OCI-LY7 (cell line): ENCODE measurements around the gene FAAP20. TPM values are rescaled to one million over a fixed set of nuclear protein-coding genes. Genes with fewer than 3 reads are reported as not detected.
A peak's percentile ranks its signal among the peaks of the same experiment; 100 is the strongest.

Experiments
- Bru-seq: library from RNA; stranded (reverse); fragments of 400-500 nt; gene quantifications from one replicate; lab custom pipeline; 2021; lab: Mats Ljungman, UMichigan
- BruChase-seq, 2 experiments: library from RNA; stranded (reverse); fragments of 400-500 nt; gene quantifications; one replicate each; lab custom pipeline; 2021; lab: Mats Ljungman, UMichigan
- BruUV-seq: library from RNA; stranded (reverse); fragments of 400-500 nt; replicated peaks from 2 replicates; lab custom pipeline; 2021; lab: Mats Ljungman, UMichigan
- CTCF ChIA-PET: fragments of 300-600 bp; sonication (Branson Sonifier 250); formaldehyde crosslinking; loops from one replicate; lab custom pipeline; 2022; ENCODE audit warnings: antibody characterized with exemption; ENCODE audit not compliant: unreplicated experiment; lab: Charles Lee
- POLR2A ChIA-PET: fragments of 300-600 bp; sonication (Branson Sonifier 250); formaldehyde crosslinking; loops from one replicate; lab custom pipeline; 2022; ENCODE audit warnings: antibody characterized with exemption; lab: Charles Lee
- DNase-seq: peaks from one replicate; pipeline ENCODE4 v3.0.0-alpha.2; 2015; ENCODE audit warnings: low spot score
- H2AFZ ChIP-seq: fragments of 200-600 bp; sonication (generic), shearing (Covaris generic); 2 replicates; pipeline ENCODE4 v1.6.1; 2014; ENCODE audit warnings: mild to moderate bottlenecking, antibody characterized with exemption, low read length, moderate library complexity
- H3K27ac ChIP-seq: fragments of 200-600 bp; sonication (generic); 2 replicates; pipeline ENCODE4 v1.5.1; 2014; ENCODE audit warnings: mixed run types, low read depth, mild to moderate bottlenecking, moderate library complexity, low read length, inconsistent platforms; ENCODE audit not compliant: poor library complexity, severe bottlenecking
- H3K36me3 ChIP-seq: fragments of 200-600 bp; sonication (generic); 2 replicates; pipeline ENCODE4 v1.6.1; 2014; ENCODE audit warnings: mild to moderate bottlenecking, antibody characterized with exemption, low read length, moderate library complexity, mixed read lengths; ENCODE audit not compliant: insufficient read depth
- H3K4me1 ChIP-seq: fragments of 200-600 bp; sonication (generic); 2 replicates; pipeline ENCODE4 v1.5.1; 2014; ENCODE audit warnings: mild to moderate bottlenecking, low read length; ENCODE audit not compliant: insufficient read depth, poor library complexity, severe bottlenecking
- H3K4me2 ChIP-seq: fragments of 200-600 bp; sonication (generic); 2 replicates; pipeline ENCODE4 v1.6.1; 2014; ENCODE audit warnings: mild to moderate bottlenecking, low read length
- H3K4me3 ChIP-seq: fragments of 200-600 bp; sonication (generic); 2 replicates; pipeline ENCODE4 v1.5.1; 2014; ENCODE audit warnings: mild to moderate bottlenecking, low read depth, low read length; ENCODE audit not compliant: poor library complexity, severe bottlenecking
- H3K79me2 ChIP-seq: fragments of 200-600 bp; sonication (generic); 2 replicates; pipeline ENCODE4 v1.6.1; 2016; ENCODE audit warnings: low read depth, mild to moderate bottlenecking, low read length, moderate library complexity, mixed read lengths; ENCODE audit not compliant: insufficient read depth
- H3K9me2 ChIP-seq: fragments of 200-600 bp; sonication (generic); 2 replicates; pipeline ENCODE4 v1.6.1; 2016; ENCODE audit warnings: mild to moderate bottlenecking, low read length, mixed read lengths; ENCODE audit not compliant: insufficient read depth
- H3K9me3 ChIP-seq: fragments of 200-600 bp; sonication (generic); 2 replicates; pipeline ENCODE4 v1.6.1; 2014; ENCODE audit warnings: mild to moderate bottlenecking, mixed run types, low read length, mixed read lengths
- H4K20me1 ChIP-seq: fragments of 200-600 bp; sonication (generic); 2 replicates; pipeline ENCODE4 v1.6.1; 2014; ENCODE audit warnings: mild to moderate bottlenecking, antibody characterized with exemption, low read length, moderate library complexity, mixed read lengths; ENCODE audit not compliant: insufficient read depth
- CTCF ChIP-seq: fragments of 200-600 bp; sonication (generic); conservative IDR thresholded peaks from 2 replicates; pipeline ENCODE4 v1.5.1; 2014; ENCODE audit warnings: mild to moderate bottlenecking, antibody characterized with exemption, low read length, moderate library complexity, mixed read lengths
- EZH2phosphoT487 ChIP-seq: fragments of 200-600 bp; sonication (generic); IDR thresholded peaks from 2 replicates; pipeline ENCODE4 v1.6.1; 2018; ENCODE audit warnings: low read depth, borderline replicate concordance, mild to moderate bottlenecking, mixed run types, antibody characterized with exemption, low read length, moderate library complexity, mixed read lengths
- intact Hi-C: fragments of 100-400 bp; cut with micrococcal nuclease; formaldehyde crosslinking; loops from one replicate; pipeline ENCODE4 v1.10.0; 2022; ENCODE audit not compliant: unreplicated experiment
- long read RNA-seq: library from polyadenylated mRNA; stranded (forward); transcript quantifications from one replicate; pipeline ENCODE4 v2.0.0, GENCODE V29; 2022
- total RNA-seq, 2 experiments: library from RNA; depleted of rRNA in 1 of 2; stranded (reverse); fragments of >200 nt in 1 of 2; shearing (Covaris generic) in 1 of 2; gene quantifications; 2 replicates each; pipeline ENCODE4 v1.2.3, GENCODE V29; 2014 to 2022

Gene FAAP20
- total RNA-seq (2014; rRNA removed; shearing (Covaris generic)) (25.7 and 47.4 TPM in 2 replicates), total RNA-seq (2022) (55.4 and 55.7 TPM in 2 replicates), Bru-seq, nascent RNA (percentile 50 among the genes with signal in this experiment), BruChase-seq, experiment 1, labeled RNA remaining after a 6-hour chase (percentile 62 among the genes with signal in this experiment), BruChase-seq, experiment 2, labeled RNA remaining after a 2-hour chase (percentile 58 among the genes with signal in this experiment)
- long read RNA-seq, transcript FAAP20-202 (4 exons, 729 nt): major isoform, 25 of 45 reads
- long read RNA-seq, partial matches to known transcripts: 9 of 45 reads
- long read RNA-seq, other reads (novel, unspliced or antisense): 9 of 45 reads

- Histone ChIP-seq H3K79me2 (no peaks in the 10 kb centered on the region), H3K4me3 (peak within 1 kb of the TSS; percentile 67), H4K20me1 (no peaks in the 10 kb centered on the region), H3K4me2 (peak within 1 kb of the TSS; percentile 79), H3K9me2 (no peaks in the 10 kb centered on the region), H2AFZ (peak within 1 kb of the TSS; percentile 47), H3K9me3 (no peaks in the 10 kb centered on the region), H3K4me1 (peaks cover 29% of the 10 kb centered on the region), H3K27ac (peak within 1 kb of the TSS; percentile 52), H3K36me3 (no peaks in the 10 kb centered on the region)
- CTCF ChIA-PET: interaction anchor here (0.7 kb wide), 4 partner anchors 10 to 188 kb away, joined by 3 to 5 read pairs (median 4); no protein-coding TSS in a partner anchor
- DNase-seq: peak; percentile 82
- TF ChIP-seq CTCF (no peak), EZH2phosphoT487 (no peak)
- BruUV-seq: no TSS peak
- POLR2A ChIA-PET: interaction anchor here (0.6 to 0.9 kb wide), 2 partner anchors 10 to 27 kb away, joined by 3 read pairs; no protein-coding TSS in a partner anchor
- intact Hi-C loops: no loop called here
Measured at GRCh38 chr1:2194319-2194897, at the start of gene FAAP20. TSS of gene FAAP20 (minus strand) at chr1:2194772. CDS start at chr1:2194749, 23 bp downstream.

GRCh38 chr1:2242814-2243725 lies 48.5 kb upstream of the FAAP20 start:
- BruUV-seq: no TSS peak
- no peak overlapping the region for H2AFZ ChIP-seq
- intact Hi-C loops: no loop called here
- H3K36me3 ChIP-seq: no peaks in the 10 kb centered on the region
- no peak overlapping the region for H3K4me3 ChIP-seq
- H3K9me3 ChIP-seq: no peaks in the 10 kb centered on the region
- peaks cover 6% of the 10 kb centered on the region; the same call in 1 of the 2 replicates for H4K20me1 ChIP-seq
- H3K4me1 ChIP-seq: no peaks in the 10 kb centered on the region
- H3K27ac ChIP-seq: no peak overlapping the region
- POLR2A ChIA-PET: no interaction called here
- CTCF ChIA-PET: no interaction called here
- no peaks in the 10 kb centered on the region for H3K9me2 ChIP-seq
- no peak overlapping the region for H3K4me2 ChIP-seq
- no peak for TF ChIP-seq EZH2phosphoT487
- TF ChIP-seq CTCF: no peak
- no peaks in the 10 kb centered on the region for H3K79me2 ChIP-seq
- no peak for DNase-seq
